ENCODE measurements around the gene IGLL5. TPM values are rescaled to one million over a fixed set of nuclear protein-coding genes. Genes with fewer than 3 reads are reported as not detected.

Gene IGLL5
- total and polyA plus RNA-seq, 9 of the 15 experiments (the other 6 are each of a cell fraction or from before 2014, with no cell fraction given) = not detected

- Histone ChIP-seq H3K79me2 (ENCODE audit: control insufficient read depth, insufficient read depth, low read length) (no peaks in the 10 kb centered on the region), H3K9me3 (replicated peaks; ENCODE audit: control insufficient read depth, insufficient read depth, low read depth, low read length) (no peaks in the 10 kb centered on the region), H3K4me3 (no peak overlapping the region), H3K27me3 (ENCODE audit: control insufficient read depth in 2 of 2, insufficient read depth in 2 of 2, low read length in 2 of 2) (peaks cover 22 to 33% of the 10 kb centered on the region in 2 experiments), H3K27ac (ENCODE audit: extremely low read depth, low read depth, low read length) (no peak overlapping the region), H2AFZ (ENCODE audit: low read depth, low read length) (no peak overlapping the region), H3K9me1 (ENCODE audit: control insufficient read depth, insufficient read depth, low read length) (peaks cover 3% of the 10 kb centered on the region), H3K36me3 (ENCODE audit: control insufficient read depth, insufficient read depth, low read length) (no peaks in the 10 kb centered on the region), H3K4me2 (ENCODE audit: insufficient read depth, low read length) (no peak overlapping the region), H4K20me1 (replicated peaks; ENCODE audit: control insufficient read depth, insufficient read depth, low read length) (0 out of 2 replicates have a peak, but pooled peaks cover 7% of the 10 kb centered on the region), H3K4me1 (replicated peaks in 1 of 2; ENCODE audit: control insufficient read depth in 2 of 2, insufficient read depth in 2 of 2, low read length in 2 of 2) (peaks cover 0 to 7% of the 10 kb centered on the region in 2 experiments; a peak in 1 of 5 replicates), H3K9ac (ENCODE audit: insufficient read depth in 1 of 2, low read depth in 2 of 2, low read length in 2 of 2) (peak overlapping the region in 1 of 2 experiments; percentile 26; a peak in 1 of 4 replicates)
- CTCF ChIA-PET (ENCODE audit: low intra/inter-chr PET ratio) = interaction anchor here (0.7 to 1.2 kb wide), 4 partner anchors 8 to 293 kb away, joined by 3 to 4 read pairs (median 4); no protein-coding TSS in a partner anchor
- DNase-seq (ENCODE audit: extremely low read depth in 1 of 4, low spot score in 3 of 4) (peak in 1 of 4 experiments; percentile 38), FAIRE-seq (no peak), ATAC-seq (peak; percentile 30)
- WGBS (ENCODE audit: insufficient coverage, low coverage, missing lambda C conversion rate) = 14% methylated on average over 5 of the region's 5 CpGs
- no TSS peak for BruUV-seq (replicated peaks)
- POLR2A ChIA-PET = interaction anchor here (0.6 to 4.2 kb wide), 15 partner anchors 8 to 371 kb away, joined by 3 to 40 read pairs (median 4); no protein-coding TSS in a partner anchor
- in situ Hi-C loops (cut with MboI) (no loop called here), intact Hi-C loops (cut with micrococcal nuclease) (no loop called here)
- TF ChIP-seq FOXP1 (CRISPR knock-in tag; IDR thresholded peaks at IDR 0.05) (0 out of 2 replicates have a peak, but pooled peaks have one; percentile 61), CREB1 (IDR thresholded peaks at IDR 0.05) (no peak), CREB1 (CRISPR knock-in tag; IDR thresholded peaks at IDR 0.05) (peak; percentile 18; the same call in 1 of the 2 replicates), ZNF121 (CRISPR knock-in tag; conservative IDR thresholded peaks at IDR 0.05) (no peak), ZNF311 (CRISPR knock-in tag; IDR thresholded peaks at IDR 0.05) (no peak), TEAD4 (IDR thresholded peaks at IDR 0.05; ENCODE audit: low read length) (no peak), TEAD4 (CRISPR knock-in tag; IDR thresholded peaks at IDR 0.05; ENCODE audit: borderline replicate concordance) (0 out of 2 replicates have a peak, but pooled peaks have one; percentile 84), HMGXB4 (CRISPR knock-in tag; IDR thresholded peaks at IDR 0.05) (peak; percentile 36; the same call in 1 of the 2 replicates), MYNN (IDR thresholded peaks at IDR 0.05) (no peak), MYNN (CRISPR knock-in tag; IDR thresholded peaks at IDR 0.05) (peak; percentile 74; the same call in 1 of the 2 replicates)
These were observed 49.3 kb upstream of the IGLL5 start for GRCh38 chr22:22838148-22838786.

All from K562 (cell line).